Measurements from ENCODE around the gene ATP4A.

Gene ATP4A

DNA sequence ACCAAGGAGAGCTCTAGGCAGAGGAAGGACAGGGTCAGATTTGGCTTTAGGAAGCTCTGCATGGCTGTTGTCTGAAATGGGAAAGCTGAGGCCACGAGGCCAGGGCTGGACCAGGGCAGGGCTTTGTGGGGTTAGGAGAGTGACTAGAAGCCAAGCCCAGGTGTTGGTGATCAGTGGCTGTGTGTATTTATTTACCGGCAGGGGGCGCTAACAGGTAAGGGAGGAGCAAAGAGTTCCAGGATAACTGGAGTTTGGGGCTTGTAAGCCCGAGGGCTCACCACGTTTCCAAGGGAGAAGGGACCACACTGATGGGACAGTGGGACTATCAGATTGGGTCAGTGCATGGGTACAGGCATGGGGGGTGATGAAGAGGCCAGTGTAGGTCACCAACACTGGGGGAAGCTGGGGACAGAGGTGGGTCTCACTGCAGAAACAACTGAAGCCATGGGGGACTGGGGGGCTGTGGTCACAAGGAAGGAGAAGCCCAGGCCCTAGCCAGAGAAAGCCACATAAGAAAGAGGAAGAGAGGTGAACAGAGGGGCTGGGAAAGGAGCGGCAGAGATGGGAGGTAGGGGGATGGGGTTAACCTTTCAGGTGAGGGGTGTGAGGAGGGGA lies 14.2 kb downstream of the ATP4A start:
- DNase-seq (ENCODE audit: low read depth), result peak; percentile 33

DNA sequence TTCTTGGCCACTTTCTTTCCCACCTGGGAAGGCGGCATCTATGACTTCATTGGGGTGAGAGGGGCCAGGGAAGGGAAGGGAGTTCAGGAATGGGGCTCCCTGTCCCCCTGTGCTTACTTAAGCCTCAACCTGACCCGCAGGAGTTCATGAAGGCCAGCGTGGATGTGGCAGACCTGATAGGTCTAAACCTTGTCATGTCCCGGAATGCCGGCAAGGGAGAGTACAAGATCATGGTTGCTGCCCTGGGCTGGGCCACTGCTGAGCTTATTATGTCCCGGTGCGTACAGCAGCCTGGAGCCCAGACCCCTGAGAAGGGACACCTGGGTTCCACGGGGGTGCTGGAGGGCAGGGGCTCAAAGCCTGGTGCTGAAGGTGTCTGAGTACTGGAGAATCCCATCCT lies 16.9 kb downstream of the ATP4A start:
- DNase-seq (ENCODE audit: low read depth), result no peak

DNA sequence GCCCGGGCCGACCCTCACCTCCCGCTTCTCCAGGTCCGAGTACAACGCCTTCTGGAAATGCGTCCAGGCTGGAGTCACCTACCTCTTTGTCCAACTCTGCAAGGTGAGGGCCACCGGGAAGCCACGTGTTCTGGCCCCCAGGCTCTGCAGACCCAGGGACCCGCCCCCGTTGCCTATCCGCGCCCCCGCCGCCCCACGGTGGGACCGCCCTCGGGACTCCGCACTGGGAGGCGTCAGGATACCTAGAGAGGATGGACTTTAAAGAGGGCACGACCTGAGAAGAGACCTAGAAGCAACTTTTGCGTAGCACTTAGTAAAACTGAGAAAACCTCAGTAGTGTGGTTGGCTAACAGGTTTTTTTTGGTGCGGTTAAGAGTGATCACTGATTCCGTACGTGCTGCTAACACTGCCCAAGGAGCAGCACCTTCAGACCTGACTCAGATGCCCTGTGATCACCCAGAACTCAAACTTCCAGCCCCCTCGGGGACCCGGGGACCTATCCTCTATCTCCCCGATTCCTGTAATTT lies 17.5 kb downstream of the ATP4A start:
- DNase-seq (ENCODE audit: low read depth), result peak; percentile 66

DNA sequence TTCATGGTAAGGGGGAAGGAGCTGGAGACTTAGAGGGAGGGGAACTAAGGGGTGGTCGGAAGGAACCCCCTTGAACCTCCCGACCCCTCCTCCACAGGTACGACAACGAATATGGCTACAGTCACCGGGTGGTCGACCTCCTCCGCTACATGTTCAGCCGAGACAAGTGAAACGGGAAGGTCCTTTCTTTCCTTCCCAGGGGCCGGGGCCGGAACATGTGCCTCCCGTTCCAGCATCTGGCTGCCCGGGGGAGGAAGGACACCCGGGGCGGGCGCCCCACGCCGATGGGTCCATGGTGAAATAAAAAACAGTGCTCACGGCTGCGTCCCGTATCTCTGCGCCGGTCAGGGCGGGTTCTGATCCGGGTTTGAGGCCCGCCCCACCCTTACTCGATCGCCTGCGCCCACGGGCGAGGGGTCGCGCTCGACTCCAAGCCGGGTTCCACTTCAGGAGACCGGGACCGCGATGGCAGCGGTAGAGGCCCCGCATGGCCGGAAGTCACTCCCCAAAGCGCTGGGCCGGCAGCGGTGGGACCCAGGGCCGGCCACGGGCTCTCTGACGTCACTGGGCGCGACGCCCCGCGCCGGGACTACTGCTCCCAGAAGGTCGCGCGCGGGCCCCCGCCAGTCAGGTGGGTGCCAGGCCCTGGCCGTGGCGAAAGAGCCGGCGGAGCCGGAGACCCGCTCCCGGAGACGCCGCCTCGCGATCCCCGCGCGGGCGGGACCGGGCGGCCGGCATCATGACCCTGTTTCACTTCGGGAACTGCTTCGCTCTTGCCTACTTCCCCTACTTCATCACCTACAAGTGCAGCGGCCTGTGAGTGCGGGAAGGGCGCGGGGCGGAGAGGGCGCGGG lies 18.2 kb downstream of the ATP4A start, which contains the start of gene TMEM147:
Gene TMEM147, plus strand, starts transcription at position 626 of the 854 bp plus-strand sequence. Its CDS starts 114 bp downstream, at position 740.
- peak; percentile 79 for DNase-seq (ENCODE audit: low read depth)

DNA sequence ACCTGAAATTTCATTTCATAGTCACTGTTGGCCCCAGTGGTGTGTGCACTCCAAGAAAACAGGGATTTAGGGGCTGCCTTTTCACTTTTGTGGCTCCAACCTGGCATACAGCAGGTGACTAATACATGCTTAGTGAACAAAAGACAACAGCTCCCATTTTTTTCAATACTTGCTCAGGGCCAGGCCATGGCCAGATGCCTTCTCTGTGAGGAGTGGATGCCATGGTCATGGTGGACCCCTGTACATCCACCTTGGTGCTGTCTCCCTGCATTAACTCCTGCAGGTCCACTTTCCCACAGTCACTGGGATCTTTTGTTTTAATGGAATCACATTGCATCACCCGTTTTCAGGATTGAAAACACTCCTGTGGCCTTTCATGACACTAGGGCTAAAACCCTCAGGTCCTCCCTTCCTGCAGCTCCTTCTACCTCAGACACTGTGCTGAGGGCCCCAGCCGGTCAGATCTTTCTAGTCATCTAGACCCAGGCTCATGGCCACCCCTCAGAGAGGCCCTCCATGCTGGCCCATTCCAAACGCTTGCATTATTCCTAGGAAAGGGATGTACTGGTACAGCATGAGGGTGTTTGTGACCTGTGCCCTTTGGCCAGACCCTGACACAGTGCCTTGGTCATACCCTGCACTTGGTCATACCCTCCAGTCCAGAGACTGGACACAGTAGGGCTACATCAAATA lies 19.2 kb downstream of the ATP4A start:
- no peak for DNase-seq (ENCODE audit: low read depth)

DNA sequence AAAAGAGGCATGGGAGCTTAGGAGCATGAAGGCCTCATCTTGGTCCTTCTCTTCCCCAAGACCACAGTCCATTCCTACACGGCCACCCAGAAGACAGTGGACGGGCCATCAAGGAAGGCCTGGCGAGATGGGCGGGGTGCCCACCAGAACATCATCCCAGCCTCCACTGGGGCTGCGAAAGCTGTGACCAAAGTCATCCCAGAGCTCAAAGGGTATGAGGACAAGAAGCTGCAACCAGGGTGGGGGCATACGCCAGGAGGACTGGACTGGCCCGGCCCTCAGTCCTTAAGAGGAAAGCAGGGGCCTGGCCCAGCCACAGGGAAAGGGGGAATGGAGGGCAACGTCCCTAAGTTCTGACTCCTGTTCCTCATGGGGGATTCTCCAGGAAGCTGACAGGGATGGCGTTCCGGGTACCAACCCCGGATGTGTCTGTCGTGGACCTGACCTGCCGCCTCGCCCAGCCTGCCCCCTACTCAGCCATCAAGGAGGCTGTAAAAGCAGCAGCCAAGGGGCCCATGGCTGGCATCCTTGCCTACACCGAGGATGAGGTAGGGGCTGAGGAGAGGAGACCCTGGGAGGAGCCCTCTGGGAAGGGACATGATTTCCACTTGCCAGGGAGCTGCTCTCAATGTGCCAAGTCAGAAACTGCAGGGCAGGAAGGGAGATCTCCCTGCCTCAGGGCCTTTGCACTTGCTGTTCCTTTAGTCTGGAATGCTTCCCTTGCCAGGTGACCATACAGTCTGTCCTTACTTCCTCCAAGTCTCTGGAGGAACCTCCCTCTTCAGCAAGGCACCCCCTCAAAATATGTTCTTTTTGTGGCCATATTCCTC lies 20.0 kb downstream of the ATP4A start:
- no peak for DNase-seq (ENCODE audit: low read depth)

DNA sequence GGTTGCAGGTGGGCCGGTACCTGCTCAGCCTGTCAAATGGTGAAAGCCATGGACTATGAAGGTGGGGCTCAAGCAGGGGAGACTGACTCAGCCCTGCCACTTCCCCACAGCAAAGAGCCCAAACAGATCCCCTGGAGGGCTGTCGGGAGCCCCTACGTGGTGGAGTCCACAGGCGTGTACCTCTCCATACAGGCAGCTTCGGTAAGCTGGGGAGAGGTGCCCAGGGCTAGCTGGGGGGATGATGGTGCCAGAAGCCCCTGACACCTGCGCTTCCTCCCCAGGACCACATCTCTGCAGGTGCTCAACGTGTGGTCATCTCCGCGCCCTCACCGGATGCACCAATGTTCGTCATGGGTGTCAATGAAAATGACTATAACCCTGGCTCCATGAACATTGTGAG lies 21.2 kb downstream of the ATP4A start:
- no peak for DNase-seq (ENCODE audit: low read depth)

DNA sequence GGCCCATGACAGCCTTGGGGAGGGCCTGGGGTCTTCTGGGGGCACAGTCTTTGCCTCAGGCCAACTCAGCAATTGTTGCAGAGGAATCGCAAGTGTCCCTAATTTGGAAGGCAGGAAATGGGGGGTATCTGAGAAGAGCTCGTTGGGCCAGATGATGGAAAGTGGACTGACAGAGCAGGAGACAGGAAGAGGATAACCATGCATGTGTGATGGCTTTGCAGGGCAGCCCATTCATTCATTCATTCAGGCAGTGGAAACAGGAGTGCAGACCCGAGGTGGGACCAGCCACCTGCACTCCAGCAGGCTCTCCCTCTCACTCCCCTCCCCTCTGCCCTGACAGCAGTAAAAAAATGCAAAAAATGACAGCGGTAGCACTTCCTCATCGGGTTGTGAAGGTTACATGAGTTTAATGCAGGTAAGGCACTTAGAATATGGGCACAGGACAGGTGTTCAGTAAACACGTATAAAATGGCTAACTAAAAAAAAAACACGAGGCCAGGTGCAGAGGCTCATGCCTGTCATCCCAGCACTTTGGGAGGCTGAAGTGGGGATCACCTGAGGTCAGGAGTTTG lies 23.0 kb downstream of the ATP4A start:
- DNase-seq (ENCODE audit: low read depth), result no peak

DNA sequence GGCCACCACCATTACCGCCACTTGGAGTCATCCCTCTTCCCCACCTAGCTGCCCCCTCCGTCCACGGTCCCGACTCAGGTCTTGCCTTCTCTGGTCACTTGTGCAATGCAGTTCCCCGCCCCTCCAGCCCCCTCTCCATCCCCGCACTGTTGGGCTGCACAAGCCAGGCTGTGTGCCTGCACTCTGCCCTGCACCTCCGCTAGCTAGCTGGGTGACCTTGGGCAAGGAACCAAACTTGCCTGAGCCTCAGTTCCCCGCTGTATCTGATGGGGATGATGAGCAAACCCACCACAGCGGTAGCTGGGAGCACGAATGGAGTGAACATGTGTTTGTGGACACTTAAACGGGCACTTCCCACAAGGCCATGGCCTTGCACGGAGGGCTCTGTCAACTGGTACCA lies 23.6 kb downstream of the ATP4A start:
- DNase-seq (ENCODE audit: low read depth), result no peak

DNA sequence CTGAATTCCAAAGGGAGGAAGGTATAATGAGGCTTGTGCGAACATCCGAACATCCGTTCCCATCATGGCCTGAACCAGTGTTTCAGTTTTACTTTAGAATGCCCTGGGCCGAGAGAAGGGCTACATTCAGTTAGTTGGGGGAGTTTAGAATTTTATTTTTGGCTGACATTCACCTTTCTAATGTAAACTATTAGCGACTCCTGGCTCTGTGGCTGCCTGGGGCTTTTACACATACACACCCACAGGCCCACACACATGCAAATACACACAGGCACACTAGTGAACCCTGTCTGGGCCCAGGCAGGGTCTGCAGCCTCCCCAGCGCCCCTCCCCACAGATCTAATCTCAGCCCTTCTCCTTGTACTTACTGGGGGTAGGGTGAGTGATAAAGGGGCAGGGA lies 24.1 kb downstream of the ATP4A start:
- no peak for DNase-seq (ENCODE audit: low read depth)

DNA sequence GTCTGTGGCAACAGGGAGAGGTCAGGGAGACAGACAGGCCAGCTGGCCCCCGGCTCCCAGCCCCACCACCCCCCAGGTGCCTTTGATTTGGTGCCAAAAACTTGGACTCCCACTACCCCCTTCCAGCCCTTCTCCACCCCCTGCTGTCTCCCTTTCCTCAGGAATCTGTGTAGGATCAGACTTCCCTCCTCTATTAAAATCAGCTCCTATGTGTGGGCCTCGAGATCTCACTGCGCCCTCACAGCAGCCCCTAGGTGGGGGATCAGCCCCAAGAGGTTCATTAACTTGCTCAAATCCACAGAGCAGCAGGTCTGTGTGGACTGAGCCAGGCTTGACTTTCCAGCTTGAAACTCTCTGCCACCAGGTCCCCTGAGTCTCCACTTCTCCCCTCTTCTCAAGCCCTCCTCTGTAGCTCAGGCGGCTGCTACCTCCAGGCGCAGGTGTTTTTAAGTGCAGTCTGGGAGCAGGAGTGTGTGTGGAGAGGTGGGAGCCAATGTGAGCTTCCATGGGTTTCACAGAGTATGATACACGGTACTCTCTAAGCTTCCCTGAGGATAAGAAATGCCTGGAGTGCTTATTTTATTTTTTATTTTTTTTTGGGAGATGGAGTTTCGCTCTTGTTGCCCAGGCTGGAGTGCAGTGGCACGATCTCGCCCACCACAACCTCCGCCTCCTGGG lies 28.5 kb downstream of the ATP4A start:
- no peak for DNase-seq (ENCODE audit: low read depth)

DNA sequence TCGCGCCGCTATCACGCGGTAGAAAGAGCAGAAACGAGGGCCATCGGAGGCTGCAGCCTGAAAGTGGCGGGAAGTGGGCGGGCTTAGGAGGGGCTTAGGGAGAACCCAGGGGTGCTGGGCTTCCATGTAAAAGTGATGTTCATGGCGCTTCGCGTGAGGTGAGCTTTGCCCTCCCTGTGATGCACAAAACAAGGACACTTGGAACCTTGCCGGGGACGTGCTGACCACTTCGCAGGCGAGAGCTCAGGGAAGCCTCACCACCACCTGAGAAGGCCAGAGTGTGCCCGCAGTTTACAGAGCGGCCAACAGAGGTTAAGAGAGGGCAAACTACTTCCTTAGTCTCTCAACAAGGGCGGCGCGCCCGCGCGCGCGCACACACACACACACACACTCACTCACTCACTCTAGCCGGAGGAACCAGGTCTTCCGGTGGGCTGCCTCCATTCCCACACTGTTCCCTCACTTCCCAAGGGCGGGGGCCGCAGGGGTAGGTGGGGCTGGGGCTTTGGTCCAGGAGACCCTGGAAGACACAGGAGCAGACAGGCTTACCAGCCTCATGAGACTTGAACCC lies 29.6 kb downstream of the ATP4A start:
- DNase-seq (ENCODE audit: low read depth), result peak; percentile 33

DNA sequence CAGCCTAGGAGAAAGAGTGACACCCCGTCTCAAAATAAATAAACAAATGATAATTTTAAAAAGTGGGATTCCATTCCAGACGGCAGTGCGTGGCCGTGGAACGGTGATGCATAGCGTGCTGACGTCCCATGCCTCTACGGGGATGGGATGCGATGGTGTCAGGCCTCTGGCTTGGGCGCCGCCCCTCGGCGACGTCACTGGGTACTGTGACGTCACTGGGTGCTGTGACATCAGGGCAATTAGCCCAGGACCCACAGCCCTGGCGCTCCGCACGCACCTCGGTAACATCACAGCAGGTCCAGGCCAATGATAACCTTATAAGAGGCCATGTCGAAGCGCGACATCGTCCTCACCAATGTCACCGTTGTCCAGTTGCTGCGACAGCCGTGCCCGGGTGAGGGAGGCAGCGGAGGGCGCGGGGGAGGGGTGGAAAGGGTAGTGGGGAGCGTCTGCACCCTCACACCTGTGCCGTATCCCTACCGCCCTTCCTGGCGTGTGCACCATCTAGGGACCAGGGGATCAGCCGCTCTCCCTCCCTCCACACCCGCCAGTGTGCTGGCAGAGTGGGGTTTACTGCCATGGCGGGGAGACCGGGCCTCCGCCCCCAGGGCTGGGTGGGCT lies 30.1 kb downstream of the ATP4A start, which contains the start of gene GAPDHS:
Gene GAPDHS, plus strand, starts transcription at position 256 of the 621 bp plus-strand sequence. Its CDS starts 72 bp downstream, at position 328.
- no peak for DNase-seq (ENCODE audit: low read depth)

DNA sequence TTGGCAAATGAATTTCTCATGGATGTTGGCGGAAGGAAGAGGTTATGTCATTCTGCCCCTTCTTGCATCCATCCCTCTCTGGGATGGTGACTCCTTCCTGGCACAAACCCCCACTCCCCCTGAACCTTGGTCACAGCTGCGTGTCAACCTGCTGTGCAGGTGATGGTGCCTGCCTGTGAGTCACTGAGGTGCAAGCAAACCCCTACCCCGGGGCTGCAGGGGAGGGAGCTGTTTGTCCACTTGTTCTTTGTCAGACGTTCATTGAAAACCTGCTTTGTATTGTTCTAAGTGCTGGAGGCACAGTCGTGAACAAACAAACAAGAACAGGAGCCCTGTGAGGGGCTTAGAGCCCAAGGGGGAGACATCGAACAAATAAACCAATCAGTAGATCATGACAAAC lies 32.2 kb downstream of the ATP4A start:
- no peak for DNase-seq (ENCODE audit: low read depth)

DNA sequence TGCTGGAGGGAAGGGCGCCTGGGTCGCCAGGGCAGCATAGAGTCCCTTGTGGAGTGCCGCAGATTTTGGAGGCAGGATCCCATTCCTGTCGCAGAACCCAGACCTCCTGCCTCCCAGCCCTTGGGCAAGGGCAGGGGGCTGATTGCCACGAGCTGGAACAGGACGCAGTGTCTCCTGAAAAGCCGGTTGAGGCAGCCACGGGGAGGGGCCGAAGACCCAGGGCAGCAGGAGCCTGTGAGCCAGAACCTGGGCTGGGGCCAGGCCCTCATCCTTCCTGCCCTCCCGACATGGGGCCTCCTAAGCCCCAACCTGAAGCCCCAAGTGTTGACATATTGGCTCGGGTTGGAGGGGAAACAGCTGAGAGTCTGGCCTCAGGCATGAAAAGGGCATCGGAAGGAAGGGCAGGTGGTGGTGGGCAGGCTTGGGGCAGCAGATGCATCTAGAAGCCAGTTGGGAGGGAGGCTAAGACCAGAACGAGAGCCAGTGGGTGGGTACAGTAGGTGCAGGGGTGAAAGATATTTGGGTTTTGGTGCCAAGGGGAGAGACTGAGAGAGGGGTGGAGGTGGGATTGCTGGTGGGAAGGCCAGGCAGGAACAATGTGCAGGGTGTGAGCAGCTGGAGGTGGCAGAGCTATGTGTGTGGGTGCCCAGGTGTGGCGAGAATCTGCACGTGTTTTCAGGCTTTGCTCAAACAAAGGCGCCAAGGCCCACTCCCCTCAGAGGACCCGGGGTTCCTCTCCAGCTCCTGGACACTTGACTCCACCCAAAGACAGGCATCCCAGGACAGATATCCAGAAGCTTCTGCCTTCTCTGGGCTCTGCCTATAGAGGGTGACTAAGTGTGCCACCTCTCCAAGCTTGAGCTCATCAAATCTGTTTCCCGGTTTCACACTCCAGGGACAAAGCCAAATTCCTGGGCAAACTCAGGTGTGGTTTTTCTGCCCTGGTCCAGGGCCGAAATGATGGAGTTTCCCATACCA lies 33.9 kb downstream of the ATP4A start:
- no peak for DNase-seq (ENCODE audit: low read depth)

DNA sequence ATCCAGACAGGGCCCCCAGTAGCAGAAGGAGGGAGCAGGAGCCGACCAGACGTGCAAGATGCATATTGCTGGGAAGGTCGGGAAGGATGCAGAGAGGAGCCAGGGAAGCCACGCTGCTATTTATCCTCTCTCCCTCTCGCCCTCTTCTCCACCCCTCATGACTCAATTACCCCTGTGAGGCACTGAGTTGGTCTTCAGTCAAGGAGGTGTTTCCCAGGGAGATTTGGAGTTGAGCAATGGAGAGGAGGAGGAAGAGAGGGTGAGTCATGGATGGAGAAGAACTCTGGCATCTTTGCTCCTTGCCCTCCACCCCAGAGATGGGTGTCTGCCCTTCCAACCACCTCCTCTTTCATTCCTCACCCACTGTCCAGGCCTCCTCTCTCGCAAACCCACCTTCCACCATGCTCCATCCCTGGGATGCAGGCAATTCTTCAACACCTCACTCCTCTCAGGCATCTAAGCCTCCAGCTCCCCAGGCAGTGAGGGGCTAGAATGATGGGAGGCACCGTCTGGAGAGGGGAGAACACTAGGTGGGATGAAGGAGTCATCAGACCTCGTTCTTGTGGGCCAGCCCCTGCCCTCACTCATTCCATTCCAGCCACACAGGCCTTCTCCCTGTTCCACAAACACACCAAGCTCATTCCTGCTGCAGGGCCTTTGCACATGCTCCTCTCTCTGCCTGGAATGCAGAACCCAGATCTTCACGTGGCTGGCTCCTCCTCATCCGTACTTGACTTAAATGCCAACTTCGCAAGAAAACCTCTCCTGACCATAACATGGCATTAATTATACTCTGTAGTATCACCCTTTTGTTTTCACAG lies 35.0 kb downstream of the ATP4A start, which contains the start of gene SBSN:
Gene SBSN, minus strand, starts transcription at position 94 of the 821 bp plus-strand sequence. Its CDS starts 30 bp downstream, at position 64.
- DNase-seq (ENCODE audit: low read depth), result no peak

DNA sequence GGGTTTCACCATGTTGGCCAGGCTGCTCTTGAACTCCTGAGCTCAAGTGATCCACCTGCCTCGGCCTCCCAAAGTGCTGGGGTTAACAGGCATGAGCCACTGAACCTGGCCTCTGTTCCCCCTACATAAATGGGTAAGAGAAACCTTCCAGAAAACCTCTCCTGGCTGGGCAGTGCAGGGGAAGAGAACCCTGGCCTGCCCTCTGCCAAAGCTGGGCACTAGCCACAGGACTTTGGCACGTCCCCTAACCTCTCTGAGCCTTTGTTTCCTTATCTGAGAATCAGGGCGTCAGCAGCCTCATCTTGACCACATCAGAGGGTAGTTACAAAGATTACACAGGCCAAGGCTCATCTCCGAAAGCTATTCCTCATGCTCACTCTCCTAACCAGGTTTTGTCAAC lies 37.6 kb downstream of the ATP4A start:
- DNase-seq (ENCODE audit: low read depth), result no peak

Measured in activated T-cell treated with anti-CD3 and anti-CD28 coated beads for 24 hours (primary cell).